ENCODE results near the gene DNM1.

DNM1 gene

DNA sequence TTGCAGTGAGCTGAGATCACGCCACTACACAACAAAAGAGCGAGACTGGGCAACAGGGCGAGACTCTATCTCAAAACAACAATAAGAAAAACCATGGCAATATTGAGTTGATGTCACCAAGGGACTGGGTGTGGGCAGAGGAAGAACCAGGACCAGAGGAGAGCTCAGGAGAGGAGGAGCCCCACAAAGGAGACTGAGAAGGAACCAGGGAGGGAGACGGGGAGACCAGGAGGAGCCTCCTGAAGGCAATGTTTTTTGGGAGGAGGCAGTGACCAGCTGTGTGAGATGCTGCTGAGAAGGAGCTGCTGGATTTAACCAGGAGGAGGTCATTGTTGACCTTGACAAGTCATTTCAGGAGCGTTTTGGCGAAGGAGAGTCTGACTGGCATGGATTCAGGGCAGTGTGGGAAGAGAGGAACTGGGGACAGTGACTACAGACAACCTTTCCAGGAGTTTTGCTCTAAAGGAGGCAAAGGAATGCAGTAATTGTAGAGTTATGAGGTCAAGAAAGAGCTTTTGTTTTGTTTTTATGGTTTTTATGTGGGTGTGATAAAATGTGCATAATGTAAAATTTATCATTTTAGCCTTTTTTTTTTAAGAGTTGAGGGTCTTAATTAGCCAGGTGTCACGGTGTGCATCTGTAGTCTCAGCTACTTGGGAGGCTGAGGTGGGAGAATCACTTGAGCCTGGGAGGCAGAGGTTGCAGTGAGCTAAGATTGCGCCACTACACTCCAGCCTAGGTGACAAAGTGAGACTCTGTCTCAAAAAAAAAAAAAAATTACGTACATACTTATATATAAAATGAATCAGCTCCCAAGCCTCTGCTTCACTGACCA lies 101.2 kb downstream of the DNM1 start:
- no peak overlapping the region for H3K27ac ChIP-seq (ENCODE audit: low read length)

More for the DNA sequence above, 101.2 kb downstream of the DNM1 start:
- no peaks in the 10 kb centered on the region for H3K9me3 ChIP-seq (ENCODE audit: insufficient read depth, low read length, severe bottlenecking)
- H3K4me2 ChIP-seq (ENCODE audit: insufficient read depth, low read length) = no peak overlapping the region
- no peaks in the 10 kb centered on the region for H4K20me1 ChIP-seq (ENCODE audit: insufficient read depth, low read length)
- peaks cover 3% of the 10 kb centered on the region; the same call in 1 of the 2 replicates for H3K36me3 ChIP-seq (ENCODE audit: insufficient read depth, low read length)
- no peaks in the 10 kb centered on the region for H3K27me3 ChIP-seq (ENCODE audit: insufficient read depth, low read length, poor library complexity)
- no peak overlapping the region for H3K9ac ChIP-seq (ENCODE audit: low read depth, low read length)
- no peak overlapping the region for H3K4me3 ChIP-seq (ENCODE audit: low read depth in 1 of 2, low read length in 2 of 2)
- TF ChIP-seq, protein P1, sequence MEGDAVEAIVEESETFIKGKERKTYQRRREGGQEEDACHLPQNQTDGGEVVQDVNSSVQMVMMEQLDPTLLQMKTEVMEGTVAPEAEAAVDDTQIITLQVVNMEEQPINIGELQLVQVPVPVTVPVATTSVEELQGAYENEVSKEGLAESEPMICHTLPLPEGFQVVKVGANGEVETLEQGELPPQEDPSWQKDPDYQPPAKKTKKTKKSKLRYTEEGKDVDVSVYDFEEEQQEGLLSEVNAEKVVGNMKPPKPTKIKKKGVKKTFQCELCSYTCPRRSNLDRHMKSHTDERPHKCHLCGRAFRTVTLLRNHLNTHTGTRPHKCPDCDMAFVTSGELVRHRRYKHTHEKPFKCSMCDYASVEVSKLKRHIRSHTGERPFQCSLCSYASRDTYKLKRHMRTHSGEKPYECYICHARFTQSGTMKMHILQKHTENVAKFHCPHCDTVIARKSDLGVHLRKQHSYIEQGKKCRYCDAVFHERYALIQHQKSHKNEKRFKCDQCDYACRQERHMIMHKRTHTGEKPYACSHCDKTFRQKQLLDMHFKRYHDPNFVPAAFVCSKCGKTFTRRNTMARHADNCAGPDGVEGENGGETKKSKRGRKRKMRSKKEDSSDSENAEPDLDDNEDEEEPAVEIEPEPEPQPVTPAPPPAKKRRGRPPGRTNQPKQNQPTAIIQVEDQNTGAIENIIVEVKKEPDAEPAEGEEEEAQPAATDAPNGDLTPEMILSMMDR (IDR thresholded peaks at IDR 0.05; ENCODE audit: borderline replicate concordance, extremely low read depth, low read length, poor library complexity, severe bottlenecking) = no peak
- TF ChIP-seq EZH2 (IDR thresholded peaks at IDR 0.05; ENCODE audit: borderline replicate concordance, low read depth, low read length, severe bottlenecking) = no peak
- H2AFZ ChIP-seq (ENCODE audit: low read depth, low read length) = no peak overlapping the region
- no peaks in the 10 kb centered on the region for H3K79me2 ChIP-seq (ENCODE audit: insufficient read depth, low read length)
- ATAC-seq (ENCODE audit: insufficient read depth, low read depth) (no peak), DNase-seq (no peak)
- no peaks in the 10 kb centered on the region for H3K4me1 ChIP-seq (ENCODE audit: insufficient read depth, low read length)

Measured in DND-41 (cell line).